ENCODE measurements around the gene RAB3B. TPM values are rescaled to one million over a fixed set of nuclear protein-coding genes. Genes with fewer than 3 reads are reported as not detected.

The RAB3B gene
- total and polyA plus RNA-seq, 8 donors, result 0.69 to 5.7 (median 1.6) TPM

GRCh38 chr1:51953079-51953478 is 37.4 kb downstream of the RAB3B start:
- 91 to 94% methylated on average over 1 of the region's 1 CpG for WGBS, 2 donors
- FAIRE-seq (no peak), DNase-seq (no peak), ATAC-seq (no peak)
- Histone ChIP-seq H3K36me3 (no peaks in the 10 kb centered on the region), H3K9me3 (no peaks in the 10 kb centered on the region), H3K27me3 (no peaks in the 10 kb centered on the region), H3K27ac (no peak overlapping the region), H3K4me3 (no peak overlapping the region), H3K4me1 (no peaks in the 10 kb centered on the region)
- no peak for TF ChIP-seq CTCF (IDR thresholded peaks at IDR 0.05)
- intact Hi-C loops (cut with DNase I), result no loop called here

GRCh38 chr1:51952638-51953037 is 37.9 kb downstream of the RAB3B start:
- H3K4me1 ChIP-seq, result no peaks in the 10 kb centered on the region
- FAIRE-seq (no peak), ATAC-seq (no peak), DNase-seq (no peak)
- intact Hi-C loops (cut with DNase I), result no loop called here
- H3K27me3 ChIP-seq, result no peaks in the 10 kb centered on the region
- H3K36me3 ChIP-seq, result no peaks in the 10 kb centered on the region
- no peak overlapping the region for H3K4me3 ChIP-seq
- 83 to 100% methylated on average over 1 of the region's 1 CpG for WGBS, 2 donors
- no peak overlapping the region for H3K27ac ChIP-seq
- no peak for TF ChIP-seq CTCF (IDR thresholded peaks at IDR 0.05)
- H3K9me3 ChIP-seq, result no peaks in the 10 kb centered on the region

GRCh38 chr1:51950701-51951100 is 39.8 kb downstream of the RAB3B start:
- intact Hi-C loops (cut with DNase I), result no loop called here
- WGBS, 2 donors, result 82 to 87% methylated on average over 4 of the region's 4 CpGs
- H3K27ac ChIP-seq, result no peak overlapping the region
- no peaks in the 10 kb centered on the region for H3K36me3 ChIP-seq
- DNase-seq (no peak), ATAC-seq (no peak), FAIRE-seq (no peak)
- H3K4me3 ChIP-seq, result no peak overlapping the region
- H3K9me3 ChIP-seq, result no peaks in the 10 kb centered on the region
- TF ChIP-seq CTCF (IDR thresholded peaks at IDR 0.05), result no peak
- H3K27me3 ChIP-seq, result no peaks in the 10 kb centered on the region
- no peaks in the 10 kb centered on the region for H3K4me1 ChIP-seq

- no peak overlapping the region for H3K27ac ChIP-seq
Observed at GRCh38 chr1:51949014-51949702, 41.3 kb downstream of the RAB3B start.

More at GRCh38 chr1:51949014-51949702, 41.3 kb downstream of the RAB3B start:
- Histone ChIP-seq H3K36me3 (no peaks in the 10 kb centered on the region), H3K4me3 (no peak overlapping the region), H3K27me3 (no peaks in the 10 kb centered on the region), H3K9me3 (no peaks in the 10 kb centered on the region), H3K4me1 (no peaks in the 10 kb centered on the region)
- TF ChIP-seq CTCF (IDR thresholded peaks at IDR 0.05), result no peak
- intact Hi-C loops (cut with DNase I), result no loop called here
- ATAC-seq (no peak), FAIRE-seq (no peak), DNase-seq (no peak)
- 77 to 79% methylated on average over 9 of the region's 9 CpGs for whole genome bisulfite sequencing, 2 donors
